CD4-positive, alpha-beta memory T cell (primary cell): ENCODE results near the gene MBD4. TPM values are rescaled to one million over a fixed set of nuclear protein-coding genes. Genes with fewer than 3 reads are reported as not detected.
A peak's percentile ranks its signal among the peaks of the same experiment; 100 is the strongest.
"Not testable (repeated sequence)": the region's sequence is repeated elsewhere in the genome, so short reads cannot be mapped to it uniquely, and the experiment has no call there.

Experiments
- CTCF ChIA-PET: fragments of 350-600 bp; sonication (Branson Sonifier 250); formaldehyde crosslinking; loops from one replicate; lab custom pipeline; 2021; ENCODE audit warnings: inconsistent platforms; ENCODE audit not compliant: partially characterized antibody; lab: Charles Lee
- POLR2A ChIA-PET: fragments of 350-600 bp; sonication (Branson Sonifier 250); formaldehyde crosslinking; loops from one replicate; lab custom pipeline; 2021; ENCODE audit not compliant: partially characterized antibody; lab: Charles Lee
- DNase-seq, 5 donors: peaks; one replicate each; pipeline versions ENCODE4 v3.0.0 to v3.0.0-alpha.2; 2020 to 2022; ENCODE audit warnings: mixed read lengths in 1 of 5
- H3K27ac ChIP-seq: one replicate; pipeline ENCODE4 v1.7.0; 2013; ENCODE audit warnings: low read depth, low read length
- H3K27me3 ChIP-seq: 2 replicates; pipeline ENCODE4 v1.7.0; 2013; ENCODE audit warnings: mild to moderate bottlenecking, low read length, moderate library complexity; ENCODE audit not compliant: insufficient read depth
- H3K36me3 ChIP-seq: 2 replicates; pipeline ENCODE4 v1.7.0; 2013; ENCODE audit warnings: mild to moderate bottlenecking, low read length, moderate library complexity; ENCODE audit not compliant: insufficient read depth
- H3K4me1 ChIP-seq: 2 replicates; pipeline ENCODE4 v1.7.0; 2013; ENCODE audit warnings: mild to moderate bottlenecking, low read length, moderate library complexity; ENCODE audit not compliant: insufficient read depth
- H3K4me3 ChIP-seq, 2 donors: one replicate each; pipeline ENCODE4 v1.7.0; 2013; ENCODE audit warnings: low read length in 2 of 2, mild to moderate bottlenecking in 1 of 2
- H3K9me3 ChIP-seq, 2 donors: one replicate each; pipeline ENCODE4 v1.7.0; 2013; ENCODE audit warnings: low read length in 2 of 2, control low read depth in 1 of 2; ENCODE audit not compliant: control insufficient read depth in 1 of 2
- H3K27ac Mint-ChIP-seq, 7 donors: one replicate each; pipeline ENCODE4 v1.8.0; 2020 to 2021; ENCODE audit warnings: mixed read lengths in 7 of 7, mild to moderate bottlenecking in 6 of 7, inconsistent platforms in 3 of 7, moderate library complexity in 3 of 7
- H3K27me3 Mint-ChIP-seq, 2 donors: one replicate each; pipeline ENCODE4 v1.8.0; 2020 to 2021; ENCODE audit warnings: mixed read lengths in 2 of 2
- H3K36me3 Mint-ChIP-seq, 2 donors: one replicate each; pipeline ENCODE4 v1.8.0; 2020 to 2021; ENCODE audit warnings: mixed read lengths in 2 of 2, inconsistent platforms in 1 of 2, mild to moderate bottlenecking in 1 of 2
- H3K4me1 Mint-ChIP-seq, 4 donors: one replicate each; pipeline ENCODE4 v1.8.0; 2020 to 2021; ENCODE audit warnings: mixed read lengths in 4 of 4, mild to moderate bottlenecking in 1 of 4
- H3K4me3 Mint-ChIP-seq, 8 donors: one replicate each; pipeline ENCODE4 v1.8.0; 2020 to 2021; ENCODE audit warnings: mixed read lengths in 8 of 8, mild to moderate bottlenecking in 7 of 8, moderate library complexity in 6 of 8, inconsistent platforms in 3 of 8
- H3K9me3 Mint-ChIP-seq, 8 donors: one replicate each; pipeline ENCODE4 v1.8.0; 2020 to 2021; ENCODE audit warnings: mixed read lengths in 8 of 8, mild to moderate bottlenecking in 5 of 8, inconsistent platforms in 3 of 8, moderate library complexity in 1 of 8
- intact Hi-C: fragments of 100-400 bp; cut with micrococcal nuclease; formaldehyde crosslinking; loops from one replicate; pipeline ENCODE4 v1.15.1; 2023
- polyA plus RNA-seq, 2 donors: library from polyadenylated mRNA; unstranded; fragments of 300-500 nt; fragmentation: Illumina TruSeq; gene quantifications; one replicate each; pipeline ENCODE4 v1.2.3, GENCODE V29; 2021
- total RNA-seq, 2 experiments: library from RNA; stranded (reverse); gene quantifications; one replicate each; pipeline ENCODE4 v1.2.3, GENCODE V29; 2021

The MBD4 gene
- total and polyA plus RNA-seq, 4 experiments from 2014 or later: 36.6 to 58.0 (median 52.6) TPM

DNA sequence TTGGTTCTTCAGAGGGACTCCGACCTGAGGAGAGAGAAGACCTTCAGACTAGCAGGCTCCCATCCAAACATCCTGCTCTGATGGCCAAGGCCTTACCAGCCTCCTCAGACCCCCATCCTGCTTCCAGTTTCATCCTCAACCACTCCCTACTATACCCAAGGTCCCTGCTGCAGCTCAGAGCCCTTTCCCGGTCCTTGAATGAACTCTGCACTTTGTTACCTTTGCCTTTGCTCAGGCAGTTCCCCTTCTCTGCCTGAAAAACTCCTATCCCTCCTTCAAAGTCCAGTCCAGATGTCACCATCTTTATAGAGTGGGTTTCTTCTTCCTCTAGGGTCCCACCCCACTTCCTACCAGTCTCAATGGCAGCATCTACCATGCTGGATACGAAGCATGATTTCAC, 24.4 kb downstream of the MBD4 start:
- H3K36me3 ChIP-seq: no peaks in the 10 kb centered on the region
- H3K4me1 Mint-ChIP-seq: no peaks in the 10 kb centered on the region
- H3K4me1 ChIP-seq: no peaks in the 10 kb centered on the region
- H3K27me3 ChIP-seq: no peaks in the 10 kb centered on the region
- intact Hi-C loops: no loop called here
- peaks cover 0 to 2% of the 10 kb centered on the region in 2 donors for H3K27me3 Mint-ChIP-seq
- DNase-seq: no peak
- H3K27ac Mint-ChIP-seq: peak overlapping the region in 1 of 7 donors; percentile 42
- CTCF ChIA-PET: no interaction called here
- no peaks in the 10 kb centered on the region for H3K9me3 ChIP-seq
- no peak overlapping the region for H3K4me3 Mint-ChIP-seq
- H3K9me3 Mint-ChIP-seq: no peaks in the 10 kb centered on the region
- H3K27ac ChIP-seq: no peak overlapping the region
- POLR2A ChIA-PET: no interaction called here
- H3K36me3 Mint-ChIP-seq: no peaks in the 10 kb centered on the region
- no peak overlapping the region for H3K4me3 ChIP-seq

DNA sequence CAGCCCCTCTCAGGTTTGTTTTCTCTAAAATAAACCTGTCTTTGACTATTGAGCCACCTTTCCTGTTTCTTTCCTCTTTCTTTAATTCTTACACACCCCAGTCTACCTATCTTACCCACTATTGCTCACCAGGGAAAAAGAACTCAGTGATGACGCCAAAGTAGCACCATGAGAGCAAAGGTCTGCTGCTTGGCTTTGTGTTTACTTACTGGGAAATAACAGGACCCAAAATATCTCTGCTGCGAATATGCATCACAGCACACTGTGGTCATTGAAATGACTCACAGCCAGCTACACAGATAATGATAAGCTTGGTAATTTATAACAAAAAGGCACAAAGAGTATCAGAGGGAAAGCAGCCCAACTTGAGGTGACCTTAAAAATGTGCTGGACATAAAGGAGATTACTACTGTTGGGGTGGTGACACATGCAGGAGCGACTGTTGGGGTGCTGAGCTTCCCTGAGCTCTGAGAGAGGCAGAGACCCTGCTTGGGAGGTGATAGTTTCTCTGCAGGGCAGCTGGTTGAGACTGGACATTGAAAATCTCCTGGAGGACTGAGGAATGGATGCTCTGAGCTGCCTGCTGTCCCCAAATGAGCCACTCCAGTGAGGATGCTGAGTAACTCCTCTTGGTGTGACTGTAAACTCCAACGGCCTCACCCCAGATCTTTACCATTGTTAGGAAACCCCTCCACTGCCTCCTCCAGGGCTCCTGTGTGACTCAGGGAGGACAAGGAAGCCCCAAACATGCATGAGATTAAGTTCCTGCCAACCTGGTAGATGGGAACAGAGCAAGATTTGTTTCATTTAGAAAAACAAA, 25.9 kb downstream of the MBD4 start:
- H3K36me3 ChIP-seq: no peaks in the 10 kb centered on the region
- Mint-ChIP-seq H3K4me3 (no peak overlapping the region), H3K36me3 (no peaks in the 10 kb centered on the region), H3K27me3 (peaks cover 0 to 2% of the 10 kb centered on the region in 2 donors), H3K4me1 (no peaks in the 10 kb centered on the region), H3K27ac (no peak overlapping the region), H3K9me3 (no peaks in the 10 kb centered on the region)
- ChIA-PET CTCF (interaction anchor here (2.1 kb wide), 1 partner anchor 14 kb away, joined by 10 read pairs; no protein-coding TSS in a partner anchor), POLR2A (no interaction called here)
- no peak for DNase-seq
- H3K4me1 ChIP-seq: no peaks in the 10 kb centered on the region
- no peaks in the 10 kb centered on the region for H3K9me3 ChIP-seq
- H3K27me3 ChIP-seq: no peaks in the 10 kb centered on the region
- intact Hi-C loops: no loop called here
- no peak overlapping the region for H3K4me3 ChIP-seq
- no peak overlapping the region for H3K27ac ChIP-seq

DNA sequence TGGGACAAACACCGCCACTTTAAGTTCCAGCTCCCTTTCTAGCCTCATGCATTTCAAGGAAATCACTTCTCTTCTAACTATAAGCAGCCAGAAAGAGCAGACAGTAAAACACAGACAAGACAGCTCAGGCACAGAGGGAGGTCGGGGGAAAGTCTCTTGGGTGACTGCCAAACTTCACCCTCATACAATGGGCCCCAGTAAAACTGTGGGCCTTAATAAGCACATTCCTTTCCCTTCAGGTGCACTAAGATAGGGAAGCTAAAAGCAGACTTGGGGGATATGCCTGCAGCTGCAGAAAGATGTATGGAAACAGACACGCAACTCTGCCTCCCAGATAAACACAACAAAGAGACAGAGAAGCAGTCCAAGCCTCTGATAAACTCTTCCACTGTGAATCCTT, 26.5 kb downstream of the MBD4 start:
- H3K27ac Mint-ChIP-seq, H3K9me3 Mint-ChIP-seq, intact Hi-C loops, H3K27ac ChIP-seq, H3K4me1 Mint-ChIP-seq, H3K27me3 Mint-ChIP-seq, H3K4me3 ChIP-seq, H3K4me3 Mint-ChIP-seq, H3K4me1 ChIP-seq, H3K27me3 ChIP-seq, H3K9me3 ChIP-seq, H3K36me3 Mint-ChIP-seq, POLR2A ChIA-PET, H3K36me3 ChIP-seq, DNase-seq: not testable (repeated sequence)
- CTCF ChIA-PET: interaction anchor here (2.1 kb wide), 1 partner anchor 14 kb away, joined by 10 read pairs; no protein-coding TSS in a partner anchor

DNA sequence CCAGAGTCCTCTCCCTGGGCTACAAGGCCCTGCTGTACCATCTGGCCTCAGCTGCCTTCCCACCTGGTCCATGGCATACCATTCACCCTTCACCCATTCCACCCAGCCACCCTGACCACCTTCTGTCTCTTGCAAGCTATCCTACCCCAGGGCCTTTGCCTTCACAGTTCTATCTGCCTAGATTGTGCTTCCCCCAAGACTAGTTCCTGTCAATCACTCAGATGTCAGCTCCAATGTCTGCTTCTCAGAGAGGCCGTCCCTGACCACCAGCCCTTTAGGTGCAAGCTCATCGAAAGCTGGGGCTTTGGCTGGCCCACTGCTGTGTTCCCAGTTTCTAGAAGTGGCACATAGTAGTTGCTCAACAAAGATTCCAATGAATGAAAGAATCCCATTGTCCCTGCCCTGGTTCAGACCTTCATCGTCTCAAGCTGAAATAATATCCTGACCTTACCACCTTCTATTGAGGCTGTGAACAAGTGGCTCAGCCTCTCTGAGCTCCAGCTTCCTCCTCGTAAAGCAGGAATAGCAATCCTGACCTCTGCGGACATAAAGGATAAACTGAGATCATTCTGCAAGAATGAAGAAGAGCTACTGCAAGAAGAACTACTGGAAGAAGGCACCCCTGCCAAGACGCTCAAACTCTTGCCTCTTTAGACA, 27.1 kb downstream of the MBD4 start:
- CTCF ChIA-PET: interaction anchor here (2.1 kb wide), 1 partner anchor 13 kb away, joined by 10 read pairs; no protein-coding TSS in a partner anchor
- no peaks in the 10 kb centered on the region for H3K36me3 Mint-ChIP-seq

DNA sequence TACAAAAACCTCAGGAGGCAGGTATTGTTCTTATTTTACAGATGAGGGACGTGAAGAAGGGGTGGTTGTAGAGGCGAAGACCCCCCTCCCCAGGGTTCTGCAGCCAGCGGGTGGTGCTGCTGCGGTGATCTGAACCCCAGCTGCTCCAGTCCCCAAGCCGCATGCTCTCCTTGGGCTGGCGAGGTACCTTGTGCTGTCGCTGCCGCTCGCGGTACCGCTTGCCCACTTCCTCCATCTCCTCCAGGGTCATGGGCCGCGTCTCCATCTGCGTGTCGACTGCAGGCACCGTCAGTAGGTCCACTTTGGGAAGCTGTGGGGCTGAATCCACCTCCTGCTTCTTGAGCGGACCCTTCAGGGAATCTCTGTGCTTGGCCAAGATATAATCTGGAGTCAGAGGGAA, 28.8 kb downstream of the MBD4 start:
- no peaks in the 10 kb centered on the region for H3K27me3 ChIP-seq
- no peak overlapping the region for H3K4me3 ChIP-seq
- Mint-ChIP-seq H3K27me3 (peaks cover 0 to 2% of the 10 kb centered on the region in 2 donors), H3K4me1 (no peaks in the 10 kb centered on the region), H3K27ac (no peak overlapping the region), H3K36me3 (no peaks in the 10 kb centered on the region), H3K9me3 (no peaks in the 10 kb centered on the region), H3K4me3 (no peak overlapping the region)
- POLR2A ChIA-PET: no interaction called here
- no peaks in the 10 kb centered on the region for H3K9me3 ChIP-seq
- no peaks in the 10 kb centered on the region for H3K36me3 ChIP-seq
- CTCF ChIA-PET: interaction anchor here (3.2 kb wide), 1 partner anchor 10 kb away, joined by 14 read pairs; no protein-coding TSS in a partner anchor
- H3K27ac ChIP-seq: no peak overlapping the region
- H3K4me1 ChIP-seq: no peaks in the 10 kb centered on the region
- intact Hi-C loops: no loop called here
- DNase-seq: no peak

More for the DNA sequence above, 27.1 kb downstream of the MBD4 start:
- Histone ChIP-seq H3K36me3 (no peaks in the 10 kb centered on the region), H3K4me1 (no peaks in the 10 kb centered on the region), H3K27ac (no peak overlapping the region), H3K9me3 (no peaks in the 10 kb centered on the region), H3K4me3 (no peak overlapping the region), H3K27me3 (no peaks in the 10 kb centered on the region)
- Mint-ChIP-seq H3K27me3 (peaks cover 0 to 2% of the 10 kb centered on the region in 2 donors), H3K4me1 (no peaks in the 10 kb centered on the region), H3K9me3 (no peaks in the 10 kb centered on the region), H3K4me3 (no peak overlapping the region), H3K27ac (no peak overlapping the region)
- POLR2A ChIA-PET: no interaction called here
- intact Hi-C loops: no loop called here
- no peak for DNase-seq

DNA sequence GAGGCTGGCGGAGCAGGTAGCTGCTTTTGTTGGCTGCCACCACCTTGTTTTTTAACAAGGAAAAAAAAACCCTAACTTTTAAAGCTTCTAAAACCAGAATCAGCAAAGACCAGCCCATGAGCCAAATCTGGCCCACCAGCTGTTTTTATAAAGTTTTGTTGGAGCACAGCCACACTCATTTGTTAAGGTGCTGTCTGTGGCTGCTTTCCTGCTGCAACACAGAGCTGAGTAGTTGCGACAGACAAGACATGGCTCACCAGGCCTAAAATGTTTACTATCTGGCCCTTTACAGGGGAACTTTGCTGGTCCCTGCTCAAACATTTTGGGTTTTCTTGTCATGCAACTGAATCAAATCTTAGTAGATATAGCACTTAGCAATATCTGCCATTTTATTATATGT, 30.2 kb downstream of the MBD4 start:
- Mint-ChIP-seq H3K36me3 (no peaks in the 10 kb centered on the region), H3K27ac (no peak overlapping the region), H3K4me3 (no peak overlapping the region), H3K4me1 (no peaks in the 10 kb centered on the region), H3K9me3 (no peaks in the 10 kb centered on the region), H3K27me3 (no peaks in the 10 kb centered on the region)
- Histone ChIP-seq H3K36me3 (no peaks in the 10 kb centered on the region), H3K27ac (no peak overlapping the region), H3K4me1 (no peaks in the 10 kb centered on the region), H3K27me3 (no peaks in the 10 kb centered on the region), H3K9me3 (no peaks in the 10 kb centered on the region), H3K4me3 (no peak overlapping the region)
- ChIA-PET POLR2A (no interaction called here), CTCF (interaction anchor here (0.6 to 3.2 kb wide), 2 partner anchors 9 to 23 kb away, joined by 4 to 14 read pairs; no protein-coding TSS in a partner anchor)
- DNase-seq: no peak
- intact Hi-C loops: no loop called here

DNA sequence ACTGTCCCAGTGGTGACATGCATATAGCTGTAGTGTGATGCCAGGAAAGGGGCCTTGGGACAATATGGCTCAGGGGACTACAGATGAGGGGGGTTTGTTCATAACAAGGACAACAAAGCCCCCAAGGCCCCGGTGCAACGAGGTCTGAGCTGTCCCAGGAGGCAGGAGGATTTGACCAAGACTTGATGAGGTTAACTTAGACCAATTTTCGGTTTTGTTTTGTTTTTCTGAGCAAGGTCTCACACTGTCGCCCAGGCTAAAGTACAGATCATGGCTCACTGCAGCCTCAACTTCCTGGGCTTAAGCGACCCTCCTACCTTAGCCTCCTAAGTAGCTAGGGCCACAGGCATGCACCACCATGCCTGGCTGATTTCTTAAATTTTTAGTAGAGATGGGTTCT, 35.1 kb downstream of the MBD4 start:
- CTCF ChIA-PET: interaction anchor here (0.9 kb wide), 1 partner anchor 22 kb away, joined by 4 read pairs; no protein-coding TSS in a partner anchor
- no peaks in the 10 kb centered on the region for H3K9me3 ChIP-seq

More for the DNA sequence above, 35.1 kb downstream of the MBD4 start:
- no peak for DNase-seq
- Histone ChIP-seq H3K4me1 (peaks cover 6% of the 10 kb centered on the region), H3K27ac (no peak overlapping the region), H3K27me3 (no peaks in the 10 kb centered on the region), H3K36me3 (no peaks in the 10 kb centered on the region), H3K4me3 (no peak overlapping the region)
- peaks cover 0 to 8% (median 2%) of the 10 kb centered on the region in 4 donors for H3K4me1 Mint-ChIP-seq
- POLR2A ChIA-PET: no interaction called here
- no peaks in the 10 kb centered on the region for H3K9me3 Mint-ChIP-seq
- H3K4me3 Mint-ChIP-seq: no peak overlapping the region
- no peak overlapping the region for H3K27ac Mint-ChIP-seq
- peaks cover 0 to under 1% of the 10 kb centered on the region in 2 donors for H3K36me3 Mint-ChIP-seq
- H3K27me3 Mint-ChIP-seq: no peaks in the 10 kb centered on the region
- intact Hi-C loops: no loop called here
